ENCODE data around the gene CEBPA. TPM values are rescaled to one million over a fixed set of nuclear protein-coding genes. Genes with fewer than 3 reads are reported as not detected.

The CEBPA gene
- total RNA-seq, 1 donor from 2014 or later, result 0.45 TPM

DNA sequence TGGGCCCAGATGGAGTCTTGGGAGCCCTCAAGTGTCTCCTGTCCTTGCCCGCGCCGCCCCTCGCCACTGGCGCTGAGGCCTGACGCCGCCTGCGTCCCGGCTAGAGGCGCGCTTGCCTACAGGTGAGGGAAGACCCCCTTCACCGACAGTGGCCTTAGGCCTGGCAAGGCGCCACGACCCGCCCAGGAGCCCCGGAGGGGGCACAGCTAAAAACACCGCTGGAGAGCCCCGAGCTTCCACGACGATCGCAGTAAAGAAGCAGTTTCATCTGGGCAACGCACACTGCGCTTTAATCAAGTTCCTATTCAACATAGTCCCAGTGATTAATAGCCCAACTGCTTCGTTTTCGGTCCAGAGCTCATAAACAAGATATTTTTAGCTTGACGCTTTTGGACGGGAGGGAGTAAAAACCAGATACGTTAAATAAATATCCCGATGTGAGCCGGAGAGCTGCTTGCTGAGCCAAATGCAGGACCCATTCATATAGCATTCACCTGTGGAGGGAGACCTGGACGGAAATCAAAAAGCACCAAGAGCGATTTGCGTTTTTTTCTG lies 1.5 kb upstream of the CEBPA start:
- DNase-seq (ENCODE audit: low read depth) (no peak), FAIRE-seq (no peak)
- Histone ChIP-seq H2AFZ (ENCODE audit: low read depth, low read length) (peak overlapping the region; percentile 84), H4K20me1 (ENCODE audit: insufficient read depth, low read length) (no peaks in the 10 kb centered on the region), H3K4me3 (ENCODE audit: insufficient read depth, low read depth, low read length) (peak overlapping the region; percentile 59), H3K27me3 (ENCODE audit: insufficient read depth, low read length) (peaks cover 38% of the 10 kb centered on the region), H3K79me2 (ENCODE audit: insufficient read depth, low read length) (no peaks in the 10 kb centered on the region), H3K4me2 (ENCODE audit: low read length) (peak overlapping the region; percentile 93), H3K4me1 (ENCODE audit: insufficient read depth, low read length) (no peaks in the 10 kb centered on the region), H3K9me3 (ENCODE audit: insufficient read depth, low read depth, low read length) (no peaks in the 10 kb centered on the region), H3K27ac (ENCODE audit: low read depth, low read length) (no peak overlapping the region), H3K9ac (ENCODE audit: low read length) (no peak overlapping the region), H3K36me3 (ENCODE audit: insufficient read depth, low read length) (no peaks in the 10 kb centered on the region)
- TF ChIP-seq, protein P1, sequence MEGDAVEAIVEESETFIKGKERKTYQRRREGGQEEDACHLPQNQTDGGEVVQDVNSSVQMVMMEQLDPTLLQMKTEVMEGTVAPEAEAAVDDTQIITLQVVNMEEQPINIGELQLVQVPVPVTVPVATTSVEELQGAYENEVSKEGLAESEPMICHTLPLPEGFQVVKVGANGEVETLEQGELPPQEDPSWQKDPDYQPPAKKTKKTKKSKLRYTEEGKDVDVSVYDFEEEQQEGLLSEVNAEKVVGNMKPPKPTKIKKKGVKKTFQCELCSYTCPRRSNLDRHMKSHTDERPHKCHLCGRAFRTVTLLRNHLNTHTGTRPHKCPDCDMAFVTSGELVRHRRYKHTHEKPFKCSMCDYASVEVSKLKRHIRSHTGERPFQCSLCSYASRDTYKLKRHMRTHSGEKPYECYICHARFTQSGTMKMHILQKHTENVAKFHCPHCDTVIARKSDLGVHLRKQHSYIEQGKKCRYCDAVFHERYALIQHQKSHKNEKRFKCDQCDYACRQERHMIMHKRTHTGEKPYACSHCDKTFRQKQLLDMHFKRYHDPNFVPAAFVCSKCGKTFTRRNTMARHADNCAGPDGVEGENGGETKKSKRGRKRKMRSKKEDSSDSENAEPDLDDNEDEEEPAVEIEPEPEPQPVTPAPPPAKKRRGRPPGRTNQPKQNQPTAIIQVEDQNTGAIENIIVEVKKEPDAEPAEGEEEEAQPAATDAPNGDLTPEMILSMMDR (IDR thresholded peaks at IDR 0.05; ENCODE audit: insufficient read depth, low read depth, low read length), result no peak
- no peak for TF ChIP-seq EZH2 (IDR thresholded peaks at IDR 0.05; ENCODE audit: insufficient read depth, low read length)
- Mint-ChIP-seq H3K4me1 (ENCODE audit: low read depth, unreplicated experiment) (no peaks in the 10 kb centered on the region), H3K27ac (ENCODE audit: unreplicated experiment) (no peak overlapping the region), H3K27me3 (ENCODE audit: low read depth, unreplicated experiment) (peaks cover 49% of the 10 kb centered on the region), H3K9me3 (ENCODE audit: unreplicated experiment) (peaks cover 4% of the 10 kb centered on the region), H3K4me3 (ENCODE audit: unreplicated experiment) (peak overlapping the region; percentile 51), H3K36me3 (ENCODE audit: low read depth, unreplicated experiment) (no peaks in the 10 kb centered on the region)

DNA sequence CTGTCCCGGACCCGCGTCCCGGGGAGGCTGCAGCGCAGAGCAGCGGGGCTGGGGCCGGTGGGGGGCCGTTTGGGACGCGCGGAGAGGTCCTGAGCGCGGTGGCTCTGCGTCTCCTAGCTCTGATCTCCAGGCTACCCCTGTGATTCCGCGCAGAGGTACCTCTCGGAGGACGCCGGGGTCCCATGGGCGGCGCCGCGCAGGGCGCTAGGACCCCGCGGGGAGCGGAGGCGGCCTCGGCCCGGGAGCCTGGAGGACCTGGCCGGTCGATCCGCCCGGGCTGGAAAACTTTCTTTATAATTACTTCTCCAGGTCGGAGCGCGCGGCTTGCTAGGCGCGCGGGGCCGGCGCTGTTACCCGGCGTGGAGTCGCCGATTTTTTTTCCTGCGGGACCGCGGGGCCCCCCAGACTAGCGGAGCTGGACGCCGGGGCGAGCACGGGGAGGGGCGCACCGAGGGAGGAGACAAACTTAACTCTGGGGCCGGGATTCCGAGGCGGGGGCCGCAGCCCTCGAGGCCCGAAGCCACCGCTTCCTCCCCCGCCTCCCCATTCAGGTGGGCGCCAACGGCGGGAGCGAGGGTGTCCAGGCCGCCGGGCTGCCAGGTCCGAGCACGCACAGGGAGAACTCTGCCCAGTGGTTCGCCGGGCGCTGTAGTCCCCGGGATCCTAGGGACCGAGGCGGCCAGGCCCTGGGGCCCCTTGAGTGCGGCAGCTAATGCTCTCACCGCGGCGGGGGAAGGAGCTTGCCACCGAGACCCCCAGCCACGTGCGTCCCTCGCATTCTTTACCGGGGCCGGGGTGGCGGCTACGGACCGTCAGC lies 848 bp upstream of the CEBPA start:
- no peak for FAIRE-seq
- peak overlapping the region; percentile 84 for H2AFZ ChIP-seq (ENCODE audit: low read depth, low read length)

More for the DNA sequence above, 848 bp upstream of the CEBPA start:
- peak; percentile 32 for DNase-seq (ENCODE audit: low read depth)
- H4K20me1 ChIP-seq (ENCODE audit: insufficient read depth, low read length), result no peaks in the 10 kb centered on the region
- Mint-ChIP-seq H3K4me3 (ENCODE audit: unreplicated experiment) (peak overlapping the region; percentile 72), H3K9me3 (ENCODE audit: unreplicated experiment) (peaks cover 4% of the 10 kb centered on the region), H3K36me3 (ENCODE audit: low read depth, unreplicated experiment) (no peaks in the 10 kb centered on the region), H3K27me3 (ENCODE audit: low read depth, unreplicated experiment) (peaks cover 48% of the 10 kb centered on the region), H3K27ac (ENCODE audit: unreplicated experiment) (no peak overlapping the region), H3K4me1 (ENCODE audit: low read depth, unreplicated experiment) (no peaks in the 10 kb centered on the region)
- H3K27ac ChIP-seq (ENCODE audit: low read depth, low read length), result no peak overlapping the region
- TF ChIP-seq, protein P1 (IDR thresholded peaks at IDR 0.05; ENCODE audit: insufficient read depth, low read depth, low read length), result no peak
- peak; percentile 70 for TF ChIP-seq EZH2 (IDR thresholded peaks at IDR 0.05; ENCODE audit: insufficient read depth, low read length)
- H3K27me3 ChIP-seq (ENCODE audit: insufficient read depth, low read length), result peaks cover 38% of the 10 kb centered on the region
- no peaks in the 10 kb centered on the region for H3K4me1 ChIP-seq (ENCODE audit: insufficient read depth, low read length)
- peak overlapping the region; percentile 93 for H3K4me2 ChIP-seq (ENCODE audit: low read length)
- H3K9ac ChIP-seq (ENCODE audit: low read length), result peak overlapping the region; percentile 50
- no peaks in the 10 kb centered on the region for H3K79me2 ChIP-seq (ENCODE audit: insufficient read depth, low read length)
- H3K9me3 ChIP-seq (ENCODE audit: insufficient read depth, low read depth, low read length), result no peaks in the 10 kb centered on the region
- no peaks in the 10 kb centered on the region for H3K36me3 ChIP-seq (ENCODE audit: insufficient read depth, low read length)
- H3K4me3 ChIP-seq (ENCODE audit: insufficient read depth, low read depth, low read length), result peak overlapping the region; percentile 59

Data from astrocyte (in vitro differentiated cells and primary cell).